Measurements from ENCODE around the gene NEUROG1.

DNA sequence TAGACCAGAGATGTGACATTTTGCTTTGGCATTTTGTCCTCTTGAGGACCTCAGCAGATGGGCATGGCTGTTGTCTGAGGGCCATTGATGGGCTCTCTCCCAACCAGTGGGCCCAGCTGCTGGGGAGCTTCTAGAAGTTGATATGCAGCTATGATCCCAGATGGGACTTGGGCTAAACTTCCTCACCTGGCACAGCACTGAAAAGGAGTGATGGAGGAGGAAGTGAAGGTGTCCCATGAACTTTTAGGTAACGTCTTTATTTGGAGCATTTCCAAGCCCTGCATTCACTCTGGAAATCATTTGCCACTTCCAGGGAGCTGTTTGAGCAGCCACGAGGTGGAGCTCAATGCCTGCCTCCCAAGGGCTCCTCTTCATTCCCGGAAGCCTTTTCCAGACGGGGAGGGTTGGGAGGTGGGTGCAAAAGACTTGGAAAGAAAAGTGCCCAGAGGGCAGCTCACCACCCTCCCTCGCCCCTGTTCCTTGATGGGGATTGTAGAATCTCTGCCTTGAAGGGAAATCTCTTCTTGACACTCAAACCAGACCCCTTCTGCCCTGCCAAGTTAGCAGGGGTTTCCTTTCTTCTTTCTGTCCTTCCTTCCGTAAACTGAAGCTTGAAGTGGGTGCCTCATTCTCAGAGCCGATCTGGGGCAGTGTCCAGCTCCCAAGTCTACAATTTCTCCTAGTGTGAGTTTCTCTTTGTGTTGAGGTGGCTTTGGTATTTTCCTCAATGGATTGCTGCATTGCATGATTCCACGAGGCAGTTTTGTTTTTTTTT, 18.1 kb upstream of the NEUROG1 start:
- TF ChIP-seq, protein P1, sequence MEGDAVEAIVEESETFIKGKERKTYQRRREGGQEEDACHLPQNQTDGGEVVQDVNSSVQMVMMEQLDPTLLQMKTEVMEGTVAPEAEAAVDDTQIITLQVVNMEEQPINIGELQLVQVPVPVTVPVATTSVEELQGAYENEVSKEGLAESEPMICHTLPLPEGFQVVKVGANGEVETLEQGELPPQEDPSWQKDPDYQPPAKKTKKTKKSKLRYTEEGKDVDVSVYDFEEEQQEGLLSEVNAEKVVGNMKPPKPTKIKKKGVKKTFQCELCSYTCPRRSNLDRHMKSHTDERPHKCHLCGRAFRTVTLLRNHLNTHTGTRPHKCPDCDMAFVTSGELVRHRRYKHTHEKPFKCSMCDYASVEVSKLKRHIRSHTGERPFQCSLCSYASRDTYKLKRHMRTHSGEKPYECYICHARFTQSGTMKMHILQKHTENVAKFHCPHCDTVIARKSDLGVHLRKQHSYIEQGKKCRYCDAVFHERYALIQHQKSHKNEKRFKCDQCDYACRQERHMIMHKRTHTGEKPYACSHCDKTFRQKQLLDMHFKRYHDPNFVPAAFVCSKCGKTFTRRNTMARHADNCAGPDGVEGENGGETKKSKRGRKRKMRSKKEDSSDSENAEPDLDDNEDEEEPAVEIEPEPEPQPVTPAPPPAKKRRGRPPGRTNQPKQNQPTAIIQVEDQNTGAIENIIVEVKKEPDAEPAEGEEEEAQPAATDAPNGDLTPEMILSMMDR (IDR thresholded peaks at IDR 0.05), result peak in 4 of 6 experiments; percentile 12 to 49 (median 28)
- no peak for TF ChIP-seq POLR2A (IDR thresholded peaks at IDR 0.05)

All from Peyer's patch (tissue), 4 donors.